Ureter (tissue), 1 donor: Measurements from ENCODE around the gene SLC6A16. TPM values are rescaled to one million over a fixed set of nuclear protein-coding genes. Genes with fewer than 3 reads are reported as not detected.
"Not testable (repeated sequence)": the region's sequence is repeated elsewhere in the genome, so short reads cannot be mapped to it uniquely, and the experiment has no call there.

Source experiments
- DNase-seq: peaks from one replicate; pipeline ENCODE4 v3.0.0-alpha.2; 2020; ENCODE audit warnings: low spot score
- total RNA-seq: library from RNA; stranded (reverse); gene quantifications from one replicate; pipeline ENCODE4 v1.2.4, GENCODE V29; 2023
- donor health status: DM: yes; HTN: yes; CAD: no.

SLC6A16 gene
- total RNA-seq, result 2.2 TPM

- DNase-seq, result peak; percentile 23
These were observed at the start of gene SLC6A16 for GRCh38 chr19:49324801-49325576. TSS of gene SLC6A16 (minus strand) at chr19:49325191. CDS start at chr19:49311347, 13,844 bp downstream.

GRCh38 chr19:49373174-49373573 is 48.2 kb upstream of the SLC6A16 start:
- not testable (repeated sequence) for DNase-seq

GRCh38 chr19:49371184-49371583 is 46.2 kb upstream of the SLC6A16 start:
- no peak for DNase-seq

- no peak for DNase-seq
These were observed 43.8 kb upstream of the SLC6A16 start for GRCh38 chr19:49368711-49369358.

GRCh38 chr19:49366110-49366509 is 41.1 kb upstream of the SLC6A16 start:
- DNase-seq, result no peak

GRCh38 chr19:49364083-49364737 is 39.2 kb upstream of the SLC6A16 start:
- DNase-seq, result no peak

- peak; percentile 98 for DNase-seq
These were observed 38.5 kb upstream of the SLC6A16 start, which contains the start of gene DKKL1 for GRCh38 chr19:49363268-49364082. TSS of gene DKKL1 (plus strand) at chr19:49363877. CDS start at chr19:49363999, 122 bp downstream.

GRCh38 chr19:49362929-49363267 is 37.9 kb upstream of the SLC6A16 start:
- DNase-seq, result no peak

- DNase-seq, result peak; percentile 77
These were observed 37.3 kb upstream of the SLC6A16 start, which contains the start of gene TEAD2 for GRCh38 chr19:49362048-49362928. TSS of gene TEAD2 (minus strand) at chr19:49362416. CDS start at chr19:49360075, 2,341 bp downstream.

- DNase-seq, result peak; percentile 86
These were observed 36.6 kb upstream of the SLC6A16 start for GRCh38 chr19:49361438-49362047.

- DNase-seq, result no peak
These were observed 35.1 kb upstream of the SLC6A16 start for GRCh38 chr19:49359851-49360820.

GRCh38 chr19:49357186-49357585 is 32.2 kb upstream of the SLC6A16 start:
- no peak for DNase-seq

GRCh38 chr19:49356382-49356781 is 31.4 kb upstream of the SLC6A16 start:
- no peak for DNase-seq

- no peak for DNase-seq
These were observed 30.9 kb upstream of the SLC6A16 start for GRCh38 chr19:49355909-49356353.

- DNase-seq, result no peak
These were observed 24.6 kb upstream of the SLC6A16 start for GRCh38 chr19:49349567-49349966.

GRCh38 chr19:49348305-49349189 is 23.6 kb upstream of the SLC6A16 start:
- DNase-seq, result no peak

GRCh38 chr19:49347835-49348234 is 22.8 kb upstream of the SLC6A16 start:
- DNase-seq, result no peak

GRCh38 chr19:49347191-49347590 is 22.2 kb upstream of the SLC6A16 start:
- no peak for DNase-seq
